Measurements from ENCODE around the gene RGS6.

The RGS6 gene

DNA sequence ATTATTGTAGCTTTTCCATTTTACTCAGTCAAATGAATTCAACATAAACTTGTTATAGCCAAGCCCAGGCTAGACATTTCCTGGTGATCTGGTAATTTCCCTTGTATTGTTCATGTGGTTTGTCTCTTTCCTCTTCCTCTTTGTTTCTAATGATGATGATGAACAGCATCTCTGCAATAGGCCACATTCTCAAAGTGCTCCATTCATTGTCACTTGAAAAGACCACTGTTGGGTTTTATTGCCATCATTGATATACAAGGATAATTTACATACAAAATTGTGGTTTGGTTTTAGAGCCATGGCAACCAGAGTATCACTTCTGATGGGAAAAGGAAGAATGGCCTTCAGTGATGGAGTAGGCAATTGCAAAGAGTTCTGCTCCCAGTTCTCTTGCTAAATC, 379.3 kb downstream of the RGS6 start:
- DNase-seq = no peak
- ChIA-PET POLR2A (no interaction called here), CTCF (no interaction called here)
- Histone ChIP-seq H3K36me3 (ENCODE audit: control insufficient read depth in 4 of 4, insufficient read depth in 4 of 4, low read length in 3 of 4) (no peaks in the 10 kb centered on the region), H3K9me3 (ENCODE audit: control extremely low read depth in 1 of 5, control insufficient read depth in 4 of 5, insufficient read depth in 2 of 5, low read depth in 1 of 5, low read length in 4 of 5) (no peaks in the 10 kb centered on the region), H3K4me1 (ENCODE audit: control extremely low read depth in 1 of 4, control insufficient read depth in 4 of 4, insufficient read depth in 4 of 4, low read length in 3 of 4) (no peaks in the 10 kb centered on the region), H3K4me3 (ENCODE audit: control insufficient read depth in 1 of 7, extremely low read depth in 1 of 7, insufficient read depth in 4 of 7, low read depth in 2 of 7, low read length in 6 of 7) (no peak overlapping the region), H3K27ac (ENCODE audit: insufficient read depth in 1 of 2, low read depth in 1 of 2, low read length in 2 of 2, poor library complexity in 1 of 2, severe bottlenecking in 2 of 2) (no peak overlapping the region), H3K27me3 (replicated peaks in 2 of 5; ENCODE audit: control insufficient read depth in 4 of 5, insufficient read depth in 5 of 5, low read length in 4 of 5) (no peaks in the 10 kb centered on the region)

DNA sequence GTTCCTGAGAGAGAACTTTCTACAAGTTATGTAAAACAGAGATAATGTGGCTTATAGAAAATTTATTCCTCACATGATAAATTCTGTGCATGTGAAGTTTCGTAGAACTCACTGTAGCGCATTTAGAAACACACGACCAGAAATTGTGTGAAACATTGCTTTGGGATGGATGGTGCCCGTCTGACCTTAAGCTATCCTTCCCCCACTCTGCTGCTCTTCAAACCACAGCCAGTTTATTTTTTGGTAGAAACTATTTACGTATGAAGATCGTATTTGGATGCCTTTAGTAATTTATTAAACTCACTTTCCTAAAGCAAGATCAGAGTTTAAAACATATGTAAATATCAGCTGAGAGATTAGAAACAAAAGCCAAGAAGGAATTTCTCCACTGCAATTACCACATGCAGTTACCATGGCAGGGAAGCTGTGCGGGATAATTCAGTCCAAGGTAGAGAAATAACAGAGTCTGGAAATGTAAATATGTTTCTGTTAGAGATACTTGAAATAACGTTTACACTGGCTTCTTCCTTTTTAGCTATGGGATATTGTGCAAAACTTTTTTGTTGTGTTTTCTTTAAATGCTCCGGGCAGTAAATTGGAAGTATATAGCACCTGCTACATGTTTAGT, 382.7 kb downstream of the RGS6 start:
- Histone ChIP-seq H3K9me3 (ENCODE audit: control extremely low read depth in 1 of 5, control insufficient read depth in 4 of 5, insufficient read depth in 2 of 5, low read depth in 1 of 5, low read length in 4 of 5) (no peaks in the 10 kb centered on the region), H3K36me3 (ENCODE audit: control insufficient read depth in 4 of 4, insufficient read depth in 4 of 4, low read length in 3 of 4) (no peaks in the 10 kb centered on the region), H3K27me3 (replicated peaks in 2 of 5; ENCODE audit: control insufficient read depth in 4 of 5, insufficient read depth in 5 of 5, low read length in 4 of 5) (no peaks in the 10 kb centered on the region), H3K27ac (ENCODE audit: insufficient read depth in 1 of 2, low read depth in 1 of 2, low read length in 2 of 2, poor library complexity in 1 of 2, severe bottlenecking in 2 of 2) (no peak overlapping the region), H3K4me1 (ENCODE audit: control extremely low read depth in 1 of 4, control insufficient read depth in 4 of 4, insufficient read depth in 4 of 4, low read length in 3 of 4) (peaks cover 0 to 8% (median under 1%) of the 10 kb centered on the region in 4 experiments), H3K4me3 (ENCODE audit: control insufficient read depth in 1 of 7, extremely low read depth in 1 of 7, insufficient read depth in 4 of 7, low read depth in 2 of 7, low read length in 6 of 7) (no peak overlapping the region)
- ChIA-PET CTCF (interaction anchor here (0.8 to 1.2 kb wide), 2 partner anchors 7 to 24 kb away, joined by 3 read pairs; no protein-coding TSS in a partner anchor), POLR2A (no interaction called here)
- DNase-seq = no peak
- 91% methylated on average over 7 of the region's 9 CpGs for WGBS (ENCODE audit: insufficient coverage)

DNA sequence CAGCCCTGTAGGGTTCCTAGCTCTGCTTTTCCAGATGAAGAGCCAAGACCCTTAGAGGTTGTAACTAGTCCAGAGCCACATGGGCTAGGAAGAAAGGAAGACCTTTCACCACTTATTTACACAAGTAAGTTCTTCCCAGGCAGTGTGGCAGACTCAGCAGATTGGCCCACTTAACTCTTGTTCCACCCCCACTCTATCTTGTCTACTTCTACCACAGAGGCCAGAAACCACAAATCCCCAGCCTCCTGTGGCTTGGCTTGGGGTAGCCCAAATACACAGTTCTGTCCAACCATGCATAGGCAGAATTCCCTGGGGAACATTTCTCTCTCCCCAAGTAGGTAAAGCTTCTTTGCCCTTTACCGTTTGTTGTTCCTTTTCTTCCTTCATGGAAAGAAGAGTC, 383.5 kb downstream of the RGS6 start:
- Histone ChIP-seq H3K4me3 (ENCODE audit: control insufficient read depth in 1 of 7, extremely low read depth in 1 of 7, insufficient read depth in 4 of 7, low read depth in 2 of 7, low read length in 6 of 7) (no peak overlapping the region), H3K4me1 (ENCODE audit: control extremely low read depth in 1 of 4, control insufficient read depth in 4 of 4, insufficient read depth in 4 of 4, low read length in 3 of 4) (peaks cover 0 to 8% (median under 1%) of the 10 kb centered on the region in 4 experiments), H3K9me3 (ENCODE audit: control extremely low read depth in 1 of 5, control insufficient read depth in 4 of 5, insufficient read depth in 2 of 5, low read depth in 1 of 5, low read length in 4 of 5) (no peaks in the 10 kb centered on the region), H3K27ac (ENCODE audit: insufficient read depth in 1 of 2, low read depth in 1 of 2, low read length in 2 of 2, poor library complexity in 1 of 2, severe bottlenecking in 2 of 2) (no peak overlapping the region), H3K36me3 (ENCODE audit: control insufficient read depth in 4 of 4, insufficient read depth in 4 of 4, low read length in 3 of 4) (no peaks in the 10 kb centered on the region), H3K27me3 (replicated peaks in 2 of 5; ENCODE audit: control insufficient read depth in 4 of 5, insufficient read depth in 5 of 5, low read length in 4 of 5) (no peaks in the 10 kb centered on the region)
- POLR2A ChIA-PET = no interaction called here
- WGBS (ENCODE audit: insufficient coverage) = 100% methylated on average over 1 of the region's 1 CpG
- no peak for DNase-seq
- CTCF ChIA-PET = interaction anchor here (0.8 kb wide), 1 partner anchor 8 kb away, joined by 3 read pairs; no protein-coding TSS in a partner anchor

DNA sequence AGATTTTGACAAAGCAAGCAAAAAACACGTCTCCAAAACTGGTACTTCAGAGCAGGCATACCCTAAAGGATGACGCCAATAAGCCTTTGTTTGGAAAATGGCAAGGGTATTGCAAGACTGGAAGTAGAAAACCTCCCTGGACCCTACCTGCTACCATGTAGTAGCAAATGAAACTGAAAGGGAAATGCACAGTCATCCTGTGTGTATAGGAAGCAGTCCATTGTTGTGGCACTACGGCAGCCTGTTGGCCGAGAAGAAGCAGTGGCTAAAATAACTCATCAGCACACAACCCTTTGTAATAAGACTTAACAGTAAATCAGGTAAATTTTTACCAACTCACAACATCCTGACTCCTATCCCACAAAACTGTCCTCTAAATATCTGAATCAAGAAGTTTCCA, 386.4 kb downstream of the RGS6 start:
- Histone ChIP-seq H3K36me3 (ENCODE audit: control insufficient read depth in 4 of 4, insufficient read depth in 4 of 4, low read length in 3 of 4) (no peaks in the 10 kb centered on the region), H3K27me3 (replicated peaks in 2 of 5; ENCODE audit: control insufficient read depth in 4 of 5, insufficient read depth in 5 of 5, low read length in 4 of 5) (no peaks in the 10 kb centered on the region), H3K27ac (ENCODE audit: insufficient read depth in 1 of 2, low read depth in 1 of 2, low read length in 2 of 2, poor library complexity in 1 of 2, severe bottlenecking in 2 of 2) (no peak overlapping the region), H3K4me3 (ENCODE audit: control insufficient read depth in 1 of 7, extremely low read depth in 1 of 7, insufficient read depth in 4 of 7, low read depth in 2 of 7, low read length in 6 of 7) (no peak overlapping the region), H3K9me3 (ENCODE audit: control extremely low read depth in 1 of 5, control insufficient read depth in 4 of 5, insufficient read depth in 2 of 5, low read depth in 1 of 5, low read length in 4 of 5) (no peaks in the 10 kb centered on the region), H3K4me1 (ENCODE audit: control extremely low read depth in 1 of 4, control insufficient read depth in 4 of 4, insufficient read depth in 4 of 4, low read length in 3 of 4) (peaks cover 0 to 8% (median under 1%) of the 10 kb centered on the region in 4 experiments)
- 100% methylated on average over 2 of the region's 4 CpGs for WGBS (ENCODE audit: insufficient coverage)
- peak in 2 of 3 donors; percentile 42 to 60 for DNase-seq
- POLR2A ChIA-PET = no interaction called here
- CTCF ChIA-PET = no interaction called here

DNA sequence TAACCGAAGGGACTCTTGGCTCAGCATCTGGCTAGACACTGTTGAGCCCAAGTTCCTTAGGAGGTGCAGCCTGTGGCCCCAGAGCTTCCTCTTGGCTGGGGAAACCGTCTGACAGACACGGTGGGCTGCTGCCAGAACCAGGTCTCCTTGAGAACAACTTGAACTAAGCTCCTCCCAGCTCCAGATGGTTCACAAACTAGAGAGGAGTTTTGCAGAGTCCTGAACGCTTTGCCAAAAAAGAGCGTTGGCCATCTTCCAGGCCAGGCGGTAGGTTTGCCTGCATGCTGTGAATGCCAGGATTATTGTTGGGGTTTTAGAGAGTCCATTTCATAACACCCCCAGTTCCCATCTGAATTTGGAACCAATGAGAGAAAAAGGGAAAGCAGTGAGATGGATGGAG, 399.8 kb downstream of the RGS6 start:
- H3K4me1 ChIP-seq (ENCODE audit: control extremely low read depth in 1 of 4, control insufficient read depth in 4 of 4, insufficient read depth in 4 of 4, low read length in 3 of 4) = peaks cover 0 to 22% (median 13%) of the 10 kb centered on the region in 4 experiments
- POLR2A ChIA-PET = no interaction called here
- no peak overlapping the region for H3K27ac ChIP-seq (ENCODE audit: insufficient read depth in 1 of 2, low read depth in 1 of 2, low read length in 2 of 2, poor library complexity in 1 of 2, severe bottlenecking in 2 of 2)
- H3K36me3 ChIP-seq (ENCODE audit: control insufficient read depth in 4 of 4, insufficient read depth in 4 of 4, low read length in 3 of 4) = no peaks in the 10 kb centered on the region
- CTCF ChIA-PET = interaction anchor here (0.9 to 1.7 kb wide), 3 partner anchors 75 to 308 kb away, joined by 3 to 10 read pairs (median 4); no protein-coding TSS in a partner anchor
- no peaks in the 10 kb centered on the region for H3K27me3 ChIP-seq (replicated peaks in 2 of 5; ENCODE audit: control insufficient read depth in 4 of 5, insufficient read depth in 5 of 5, low read length in 4 of 5)
- peak overlapping the region in 2 of 7 experiments; percentile 25 to 30 for H3K4me3 ChIP-seq (ENCODE audit: control insufficient read depth in 1 of 7, extremely low read depth in 1 of 7, insufficient read depth in 4 of 7, low read depth in 2 of 7, low read length in 6 of 7)
- peak; percentile 51 to 93 (median 88) for DNase-seq
- 0% methylated on average over 3 of the region's 6 CpGs for WGBS (ENCODE audit: insufficient coverage)
- no peaks in the 10 kb centered on the region for H3K9me3 ChIP-seq (ENCODE audit: control extremely low read depth in 1 of 5, control insufficient read depth in 4 of 5, insufficient read depth in 2 of 5, low read depth in 1 of 5, low read length in 4 of 5)

DNA sequence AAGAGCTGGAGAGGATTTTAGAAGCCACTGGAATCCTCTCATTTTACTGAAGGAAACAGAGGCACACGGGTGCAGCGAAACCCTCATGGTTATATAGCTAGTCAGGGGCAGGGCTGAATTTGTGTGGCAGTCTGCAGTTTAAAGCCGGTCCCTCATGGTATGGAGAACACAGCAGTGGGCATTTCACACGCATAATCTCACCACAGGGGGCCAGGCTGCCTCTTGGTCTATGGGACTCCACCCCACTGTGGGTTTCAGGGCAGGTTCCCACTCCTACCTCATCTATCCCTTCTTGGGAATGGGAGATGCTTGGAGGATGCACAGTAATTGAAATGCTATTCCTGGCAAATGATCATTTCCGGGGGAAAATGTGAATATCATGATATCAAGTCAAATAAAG, 400.6 kb downstream of the RGS6 start:
- H3K9me3 ChIP-seq (ENCODE audit: control extremely low read depth in 1 of 5, control insufficient read depth in 4 of 5, insufficient read depth in 2 of 5, low read depth in 1 of 5, low read length in 4 of 5) = no peaks in the 10 kb centered on the region
- WGBS (ENCODE audit: insufficient coverage) = 95% methylated on average over 3 of the region's 5 CpGs
- H3K4me3 ChIP-seq (ENCODE audit: control insufficient read depth in 1 of 7, extremely low read depth in 1 of 7, insufficient read depth in 4 of 7, low read depth in 2 of 7, low read length in 6 of 7) = no peak overlapping the region
- POLR2A ChIA-PET = no interaction called here
- no peak overlapping the region for H3K27ac ChIP-seq (ENCODE audit: insufficient read depth in 1 of 2, low read depth in 1 of 2, low read length in 2 of 2, poor library complexity in 1 of 2, severe bottlenecking in 2 of 2)
- H3K27me3 ChIP-seq (replicated peaks in 2 of 5; ENCODE audit: control insufficient read depth in 4 of 5, insufficient read depth in 5 of 5, low read length in 4 of 5) = no peaks in the 10 kb centered on the region
- DNase-seq = peak in 1 of 3 donors; percentile 12
- H3K4me1 ChIP-seq (ENCODE audit: control extremely low read depth in 1 of 4, control insufficient read depth in 4 of 4, insufficient read depth in 4 of 4, low read length in 3 of 4) = peaks cover 0 to 22% (median 13%) of the 10 kb centered on the region in 4 experiments
- H3K36me3 ChIP-seq (ENCODE audit: control insufficient read depth in 4 of 4, insufficient read depth in 4 of 4, low read length in 3 of 4) = no peaks in the 10 kb centered on the region
- CTCF ChIA-PET = interaction anchor here (1.7 kb wide), 1 partner anchor 87 kb away, joined by 10 read pairs; no protein-coding TSS in a partner anchor

DNA sequence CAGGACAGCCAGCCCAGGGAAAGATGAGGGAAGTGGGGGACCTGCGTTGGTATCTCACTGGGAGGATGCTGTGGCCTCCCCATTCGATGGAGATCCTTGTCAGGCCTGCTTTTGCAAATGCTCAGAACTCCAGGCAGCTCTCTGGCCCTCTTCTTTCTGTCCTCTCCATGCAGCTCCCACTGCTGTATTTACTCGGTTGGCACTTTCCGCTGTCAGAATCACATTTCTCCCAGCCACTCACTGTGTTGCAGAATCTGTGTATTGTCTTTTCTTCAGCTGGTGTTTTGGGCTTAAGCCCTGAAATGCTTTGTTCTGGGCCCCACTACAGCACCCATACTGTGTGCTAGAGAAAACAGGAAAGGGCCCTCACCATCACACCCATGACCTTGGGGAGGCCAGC, 401.1 kb downstream of the RGS6 start:
- WGBS (ENCODE audit: insufficient coverage) = 77% methylated on average over 2 of the region's 4 CpGs
- CTCF ChIA-PET = interaction anchor here (1.7 kb wide), 1 partner anchor 87 kb away, joined by 10 read pairs; no protein-coding TSS in a partner anchor
- Histone ChIP-seq H3K27me3 (replicated peaks in 2 of 5; ENCODE audit: control insufficient read depth in 4 of 5, insufficient read depth in 5 of 5, low read length in 4 of 5) (no peaks in the 10 kb centered on the region), H3K36me3 (ENCODE audit: control insufficient read depth in 4 of 4, insufficient read depth in 4 of 4, low read length in 3 of 4) (no peaks in the 10 kb centered on the region), H3K4me1 (ENCODE audit: control extremely low read depth in 1 of 4, control insufficient read depth in 4 of 4, insufficient read depth in 4 of 4, low read length in 3 of 4) (peaks cover 0 to 22% (median 13%) of the 10 kb centered on the region in 4 experiments), H3K9me3 (ENCODE audit: control extremely low read depth in 1 of 5, control insufficient read depth in 4 of 5, insufficient read depth in 2 of 5, low read depth in 1 of 5, low read length in 4 of 5) (peaks cover 0 to 3% (median 0%) of the 10 kb centered on the region in 5 experiments), H3K4me3 (ENCODE audit: control insufficient read depth in 1 of 7, extremely low read depth in 1 of 7, insufficient read depth in 4 of 7, low read depth in 2 of 7, low read length in 6 of 7) (no peak overlapping the region), H3K27ac (ENCODE audit: insufficient read depth in 1 of 2, low read depth in 1 of 2, low read length in 2 of 2, poor library complexity in 1 of 2, severe bottlenecking in 2 of 2) (no peak overlapping the region)
- POLR2A ChIA-PET = no interaction called here
- DNase-seq = no peak
